Smooth muscle cell (in vitro differentiated cells): Measurements from ENCODE around the gene TGFBI. TPM values are rescaled to one million over a fixed set of nuclear protein-coding genes. Genes with fewer than 3 reads are reported as not detected.

Experiments used
- DNase-seq: peaks from one replicate; lab custom pipeline; 2025; ENCODE audit not compliant: unreplicated experiment; lab: John Stamatoyannopoulos, UW
- H2AFZ ChIP-seq: fragments of 200-600 bp; sonication (generic); 2 replicates; pipeline ENCODE4 v1.6.0; 2016; ENCODE audit warnings: antibody characterized with exemption, low read depth, mild to moderate bottlenecking
- H3F3A ChIP-seq: fragments of 200-600 bp; sonication (generic); 2 replicates; pipeline ENCODE4 v1.6.0; 2017; ENCODE audit warnings: antibody characterized with exemption, low read depth
- H3K27ac ChIP-seq: fragments of 200-600 bp; sonication (generic); 2 replicates; pipeline ENCODE4 v1.5.1; 2016; ENCODE audit warnings: low read depth, mild to moderate bottlenecking
- H3K27me3 ChIP-seq: fragments of 200-600 bp; sonication (generic); 2 replicates; pipeline ENCODE4 v1.6.1; 2016; ENCODE audit warnings: low read depth, mild to moderate bottlenecking
- H3K36me3 ChIP-seq: fragments of 200-600 bp; sonication (generic); 2 replicates; pipeline ENCODE4 v1.5.1; 2016; ENCODE audit warnings: low read depth
- H3K4me1 ChIP-seq: fragments of 200-600 bp; sonication (generic); 2 replicates; pipeline ENCODE4 v1.5.1; 2016; ENCODE audit warnings: low read depth
- H3K4me2 ChIP-seq: fragments of 200-600 bp; sonication (generic); 2 replicates; pipeline ENCODE4 v1.6.0; 2016; ENCODE audit warnings: mild to moderate bottlenecking
- H3K4me3 ChIP-seq: fragments of 200-600 bp; sonication (generic); 2 replicates; pipeline ENCODE4 v1.5.1; 2016; ENCODE audit warnings: mild to moderate bottlenecking
- H3K79me2 ChIP-seq: fragments of 200-600 bp; sonication (generic); 2 replicates; pipeline ENCODE4 v1.6.0; 2016; ENCODE audit warnings: low read depth, mild to moderate bottlenecking
- H3K9ac ChIP-seq: fragments of 200-600 bp; sonication (generic); 2 replicates; pipeline ENCODE4 v1.6.0; 2016; ENCODE audit warnings: low read depth
- H3K9me3 ChIP-seq: fragments of 200-600 bp; sonication (generic); replicated peaks from 2 replicates; pipeline ENCODE4 v1.5.1; 2016; ENCODE audit warnings: low read depth
- H4K20me1 ChIP-seq: fragments of 200-600 bp; sonication (generic); 2 replicates; pipeline ENCODE4 v1.6.0; 2016; ENCODE audit warnings: low read depth
- WGBS: methylation state at CpG from one replicate; pipeline ENCODE4 v1.1.7; 2016; ENCODE audit warnings: low lambda C conversion rate; 5-methylcytosine and 5-hydroxymethylcytosine counted together
- polyA plus RNA-seq: library from polyadenylated mRNA; unstranded; fragments of >200 nt; fragmentation: Nextera tagmentation; extraction: Ambion mirVana; gene quantifications from 2 replicates; pipeline ENCODE4 v1.2.1, GENCODE V29; 2016
- total RNA-seq: library from RNA; depleted of rRNA; stranded (reverse); fragments of >200 nt; gene quantifications from 2 replicates; pipeline ENCODE4 v1.2.3, GENCODE V29; 2014
- TF ChIP-seq, protein P1 (sequence below): fragments of 200-600 bp; sonication (generic); IDR thresholded peaks from 2 replicates; pipeline ENCODE4 v1.5.1; 2017; ENCODE audit warnings: borderline replicate concordance, mild to moderate bottlenecking, antibody characterized with exemption; ENCODE audit not compliant: insufficient read depth, poor library complexity, severe bottlenecking

Gene TGFBI
- total and polyA plus RNA-seq, 2 experiments from 2014 or later = 2,505 to 2,635 TPM

DNA sequence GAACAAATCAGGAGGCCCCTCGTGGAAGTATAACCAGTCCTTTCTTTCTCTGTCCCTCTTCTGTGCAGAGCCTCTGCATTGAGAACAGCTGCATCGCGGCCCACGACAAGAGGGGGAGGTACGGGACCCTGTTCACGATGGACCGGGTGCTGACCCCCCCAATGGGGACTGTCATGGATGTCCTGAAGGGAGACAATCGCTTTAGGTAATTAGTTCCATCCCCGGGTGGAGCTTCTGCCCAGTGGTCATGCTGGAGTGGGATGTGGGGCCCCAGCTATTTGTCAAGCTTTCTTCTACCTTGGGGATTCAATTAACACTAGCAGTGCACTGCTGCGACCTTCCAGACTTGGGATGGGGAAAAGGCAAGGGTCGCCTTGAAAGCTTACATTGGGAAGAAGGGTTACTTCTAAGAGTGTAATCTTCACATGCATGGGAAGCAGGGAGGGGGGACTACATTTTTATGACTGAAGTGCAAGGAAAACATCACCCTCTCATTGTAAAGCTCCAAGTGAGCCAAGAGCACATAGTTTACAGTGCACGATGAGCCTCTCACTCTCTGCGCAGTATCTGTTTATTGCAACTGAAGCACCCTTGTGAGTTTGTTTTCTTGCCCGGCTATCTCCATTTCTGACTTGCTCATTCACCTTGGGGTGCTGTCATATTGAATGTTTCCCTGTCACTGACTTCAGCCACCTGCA, 27.0 kb downstream of the TGFBI start:
- H3K36me3 ChIP-seq = peaks cover 10% of the 10 kb centered on the region
- TF ChIP-seq, protein P1, sequence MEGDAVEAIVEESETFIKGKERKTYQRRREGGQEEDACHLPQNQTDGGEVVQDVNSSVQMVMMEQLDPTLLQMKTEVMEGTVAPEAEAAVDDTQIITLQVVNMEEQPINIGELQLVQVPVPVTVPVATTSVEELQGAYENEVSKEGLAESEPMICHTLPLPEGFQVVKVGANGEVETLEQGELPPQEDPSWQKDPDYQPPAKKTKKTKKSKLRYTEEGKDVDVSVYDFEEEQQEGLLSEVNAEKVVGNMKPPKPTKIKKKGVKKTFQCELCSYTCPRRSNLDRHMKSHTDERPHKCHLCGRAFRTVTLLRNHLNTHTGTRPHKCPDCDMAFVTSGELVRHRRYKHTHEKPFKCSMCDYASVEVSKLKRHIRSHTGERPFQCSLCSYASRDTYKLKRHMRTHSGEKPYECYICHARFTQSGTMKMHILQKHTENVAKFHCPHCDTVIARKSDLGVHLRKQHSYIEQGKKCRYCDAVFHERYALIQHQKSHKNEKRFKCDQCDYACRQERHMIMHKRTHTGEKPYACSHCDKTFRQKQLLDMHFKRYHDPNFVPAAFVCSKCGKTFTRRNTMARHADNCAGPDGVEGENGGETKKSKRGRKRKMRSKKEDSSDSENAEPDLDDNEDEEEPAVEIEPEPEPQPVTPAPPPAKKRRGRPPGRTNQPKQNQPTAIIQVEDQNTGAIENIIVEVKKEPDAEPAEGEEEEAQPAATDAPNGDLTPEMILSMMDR = no peak
- no peak overlapping the region for H3K9ac ChIP-seq
- 81% methylated on average over 14 of the region's 14 CpGs for WGBS
- H3K4me1 ChIP-seq = peaks cover 26% of the 10 kb centered on the region
- no peak overlapping the region for H3K4me3 ChIP-seq
- H3K79me2 ChIP-seq = no peaks in the 10 kb centered on the region
- H3K27ac ChIP-seq = peak overlapping the region; percentile 95
- H3K9me3 ChIP-seq = no peaks in the 10 kb centered on the region
- peaks cover 78% of the 10 kb centered on the region for H3F3A ChIP-seq
- H2AFZ ChIP-seq = no peak overlapping the region
- peak overlapping the region; percentile 73 for H3K4me2 ChIP-seq
- H3K27me3 ChIP-seq = no peaks in the 10 kb centered on the region
- DNase-seq = no peak
- H4K20me1 ChIP-seq = no peaks in the 10 kb centered on the region

DNA sequence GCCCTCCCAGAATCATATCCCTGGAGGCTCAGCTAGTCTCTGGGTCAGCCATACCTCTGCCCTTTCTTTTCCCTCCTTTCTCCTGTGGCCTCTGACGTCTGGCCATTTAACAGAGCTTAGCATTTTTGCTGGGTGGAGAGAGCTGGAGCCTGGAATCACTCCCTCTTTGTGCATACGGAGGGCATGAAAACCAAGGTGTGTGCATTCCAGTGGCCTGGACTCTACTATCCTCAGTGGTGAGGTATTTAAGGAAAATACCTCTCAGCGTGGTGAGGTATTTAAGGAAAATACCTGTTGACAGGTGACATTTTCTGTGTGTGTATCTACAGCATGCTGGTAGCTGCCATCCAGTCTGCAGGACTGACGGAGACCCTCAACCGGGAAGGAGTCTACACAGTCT, 27.5 kb downstream of the TGFBI start:
- Histone ChIP-seq H3K9ac (peak overlapping the region; percentile 7), H3K9me3 (no peaks in the 10 kb centered on the region), H3K36me3 (peaks cover 16% of the 10 kb centered on the region), H3K4me1 (peaks cover 26% of the 10 kb centered on the region), H2AFZ (no peak overlapping the region), H3K27ac (peak overlapping the region; percentile 95), H3K79me2 (no peaks in the 10 kb centered on the region), H3K4me3 (no peak overlapping the region), H3K27me3 (no peaks in the 10 kb centered on the region), H4K20me1 (no peaks in the 10 kb centered on the region), H3K4me2 (peak overlapping the region; percentile 62), H3F3A (peaks cover 78% of the 10 kb centered on the region)
- TF ChIP-seq, protein P1 = no peak
- 73% methylated on average over 5 of the region's 5 CpGs for WGBS
- DNase-seq = no peak

DNA sequence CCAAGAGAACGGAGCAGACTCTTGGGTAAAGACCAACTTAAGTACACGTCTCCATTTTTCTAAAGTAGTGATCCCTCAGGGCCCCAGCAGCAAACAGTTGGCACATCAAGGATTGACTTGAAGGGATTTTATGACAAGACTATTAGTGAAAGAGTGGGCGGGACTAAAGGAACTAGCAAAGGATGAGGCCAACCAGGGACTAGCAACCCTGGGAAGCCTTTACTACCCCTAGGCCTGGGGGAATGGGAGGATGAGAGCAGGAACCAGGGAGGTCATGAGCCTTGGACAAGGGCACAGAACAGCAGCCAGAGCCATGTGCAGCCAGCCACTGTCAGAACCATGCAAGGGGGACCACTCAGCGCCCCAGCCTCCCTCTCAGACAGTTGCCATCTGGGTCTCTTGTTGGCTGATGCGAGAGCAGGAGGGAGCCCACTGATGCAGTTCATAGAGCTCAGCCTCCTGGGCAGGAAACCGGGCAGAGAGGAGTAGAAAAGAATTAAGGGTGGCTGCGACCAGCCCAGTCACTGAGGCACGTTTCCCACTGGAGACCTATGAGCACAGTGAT, 28.1 kb downstream of the TGFBI start:
- Histone ChIP-seq H3K4me1 (peaks cover 26% of the 10 kb centered on the region), H3K9ac (peak overlapping the region; percentile 7), H3K27ac (peak overlapping the region; percentile 95), H3K4me3 (no peak overlapping the region), H2AFZ (no peak overlapping the region), H4K20me1 (no peaks in the 10 kb centered on the region), H3F3A (peaks cover 78% of the 10 kb centered on the region), H3K79me2 (no peaks in the 10 kb centered on the region), H3K36me3 (peaks cover 16% of the 10 kb centered on the region), H3K9me3 (no peaks in the 10 kb centered on the region), H3K27me3 (no peaks in the 10 kb centered on the region), H3K4me2 (peak overlapping the region; percentile 62)
- 79% methylated on average over 8 of the region's 8 CpGs for WGBS
- TF ChIP-seq, protein P1 = no peak
- no peak for DNase-seq
